ENCODE results near the gene NRF1.
"Not testable (repeated sequence)": the region's sequence is repeated elsewhere in the genome, so short reads cannot be mapped to it uniquely, and the experiment has no call there.

Gene NRF1

GRCh38 chr7:129646369-129647021 is 35.0 kb downstream of the NRF1 start:
- H3K4me3 ChIP-seq (ENCODE audit: low read depth, low read length) = no peak overlapping the region
- ChIA-PET POLR2A (no interaction called here), CTCF (interaction anchor here (0.9 to 4.2 kb wide), 14 partner anchors 9 to 483 kb away, joined by 3 to 42 read pairs (median 8); partner anchors contain the start of gene STRIP2)
- DNase-seq (ENCODE audit: low read depth, low spot score) = no peak
- TF ChIP-seq CTCF (IDR thresholded peaks at IDR 0.05; ENCODE audit: insufficient read depth, low read length, missing control alignments) = no peak

DNA sequence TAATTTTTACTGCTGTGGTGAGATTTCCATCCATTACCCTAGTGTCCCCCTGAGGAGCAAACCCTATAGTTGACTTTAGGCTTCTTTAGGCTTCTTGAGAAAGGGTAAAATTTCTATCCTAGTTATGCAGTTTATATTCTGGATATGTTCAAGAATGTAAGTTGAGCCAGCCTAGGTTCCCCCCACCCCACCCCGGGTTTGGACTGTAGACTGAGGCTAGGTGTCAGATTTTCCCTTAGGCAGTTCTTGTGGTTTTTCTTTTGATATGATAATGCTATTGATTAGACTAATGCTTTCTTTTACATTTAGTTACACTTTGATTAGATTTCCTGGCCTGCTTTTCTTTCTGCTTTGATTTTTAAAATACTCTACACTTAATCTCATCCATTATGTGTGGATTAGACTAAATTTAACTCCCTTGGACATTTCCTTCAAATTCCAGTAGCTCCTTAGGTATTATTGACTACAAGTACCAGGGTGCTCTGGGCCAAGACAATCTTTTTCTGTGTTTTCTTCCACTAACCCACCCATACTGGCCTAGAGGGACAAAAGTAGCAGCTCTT is 37.7 kb downstream of the NRF1 start:
- ChIA-PET POLR2A (no interaction called here), CTCF (interaction anchor here (0.7 to 4.2 kb wide), 11 partner anchors 9 to 363 kb away, joined by 3 to 42 read pairs (median 4); no protein-coding TSS in a partner anchor)
- TF ChIP-seq CTCF (IDR thresholded peaks at IDR 0.05; ENCODE audit: insufficient read depth, low read length, missing control alignments) = no peak
- no peak overlapping the region for H3K4me3 ChIP-seq (ENCODE audit: low read depth, low read length)
- no peak for DNase-seq (ENCODE audit: low read depth, low spot score)

DNA sequence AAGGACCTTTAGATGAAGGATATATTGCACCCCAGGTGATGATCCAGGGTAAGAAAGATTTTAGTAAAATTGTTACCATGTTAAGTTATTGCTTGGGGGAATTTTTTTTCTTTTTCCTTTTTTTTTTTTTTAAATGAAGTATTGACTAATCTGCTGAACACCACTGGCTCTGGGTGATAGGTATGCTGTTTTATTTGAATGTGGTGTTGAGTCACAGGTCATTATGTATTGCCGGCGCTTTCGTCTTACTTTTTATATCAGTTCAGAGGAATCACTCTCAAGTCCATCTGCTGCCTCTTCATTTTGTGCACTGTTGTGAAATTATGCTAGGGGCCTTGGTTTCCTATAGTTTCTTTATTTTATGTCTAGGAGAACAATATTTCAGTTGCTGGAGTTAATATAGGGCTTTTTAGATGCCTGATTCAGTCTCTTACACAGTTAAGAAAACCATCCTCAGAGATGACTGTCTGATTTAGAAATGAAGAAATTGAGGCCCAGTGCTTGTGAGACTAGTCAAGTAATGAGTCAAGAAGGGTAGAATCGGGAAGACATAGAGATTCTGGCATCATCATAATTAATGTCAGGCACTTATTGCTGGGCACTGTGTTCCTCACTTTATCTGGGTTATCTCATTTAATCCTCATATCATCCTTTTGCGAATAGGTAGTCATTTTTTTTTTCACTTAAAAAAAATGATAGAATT is 38.7 kb downstream of the NRF1 start:
- no peak for DNase-seq (ENCODE audit: low read depth, low spot score)
- no peak overlapping the region for H3K4me3 ChIP-seq (ENCODE audit: low read depth, low read length)
- POLR2A ChIA-PET = no interaction called here
- no peak for TF ChIP-seq CTCF (IDR thresholded peaks at IDR 0.05; ENCODE audit: insufficient read depth, low read length, missing control alignments)
- CTCF ChIA-PET = interaction anchor here (1.0 to 2.0 kb wide), 9 partner anchors 9 to 274 kb away, joined by 3 to 6 read pairs (median 4); no protein-coding TSS in a partner anchor

GRCh38 chr7:129652914-129653313 is 41.4 kb downstream of the NRF1 start:
- POLR2A ChIA-PET = no interaction called here
- TF ChIP-seq CTCF (IDR thresholded peaks at IDR 0.05; ENCODE audit: insufficient read depth, low read length, missing control alignments) = no peak
- H3K4me3 ChIP-seq (ENCODE audit: low read depth, low read length) = no peak overlapping the region
- CTCF ChIA-PET = interaction anchor here (1.3 kb wide), 1 partner anchor 16 kb away, joined by 3 read pairs; no protein-coding TSS in a partner anchor
- no peak for DNase-seq (ENCODE audit: low read depth, low spot score)

DNA sequence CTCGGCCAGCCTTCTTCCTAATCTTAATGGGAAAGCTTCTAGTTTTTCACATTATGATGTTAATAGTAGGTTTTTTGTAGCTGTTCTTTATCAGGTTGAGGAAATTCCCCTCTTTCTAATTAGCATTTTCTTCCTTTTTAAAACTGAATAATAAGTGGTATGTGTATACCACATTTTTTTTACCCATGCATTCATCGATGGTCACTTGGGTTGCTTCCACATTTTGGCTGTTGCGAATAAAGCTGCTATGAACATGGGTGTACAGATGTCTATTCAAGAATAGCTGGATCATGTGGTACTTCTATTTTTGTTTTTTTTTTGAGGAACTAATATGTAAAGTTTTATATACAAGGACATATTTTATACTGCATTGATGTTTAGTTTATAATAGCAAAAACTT is 44.3 kb downstream of the NRF1 start:
- DNase-seq (ENCODE audit: low read depth, low spot score) = no peak
- no peak overlapping the region for H3K4me3 ChIP-seq (ENCODE audit: low read depth, low read length)
- ChIA-PET POLR2A (interaction anchor here (0.7 kb wide), 1 partner anchor 168 kb away, joined by 3 read pairs; no protein-coding TSS in a partner anchor), CTCF (interaction anchor here (1.0 to 2.3 kb wide), 7 partner anchors 8 to 355 kb away, joined by 4 to 15 read pairs (median 5); no protein-coding TSS in a partner anchor)
- no peak for TF ChIP-seq CTCF (IDR thresholded peaks at IDR 0.05; ENCODE audit: insufficient read depth, low read length, missing control alignments)

- no peak overlapping the region for H3K4me3 ChIP-seq (ENCODE audit: low read depth, low read length)
- POLR2A ChIA-PET = no interaction called here
- no peak for DNase-seq (ENCODE audit: low read depth, low spot score)
- no peak for TF ChIP-seq CTCF (IDR thresholded peaks at IDR 0.05; ENCODE audit: insufficient read depth, low read length, missing control alignments)
- CTCF ChIA-PET = interaction anchor here (2.3 to 3.1 kb wide), 4 partner anchors 13 to 353 kb away, joined by 12 to 22 read pairs (median 18); no protein-coding TSS in a partner anchor
These were observed 45.8 kb downstream of the NRF1 start for GRCh38 chr7:129657363-129657762.

- POLR2A ChIA-PET; H3K4me3 ChIP-seq (ENCODE audit: low read depth, low read length): not testable (repeated sequence)
- CTCF ChIA-PET = interaction anchor here (1.1 to 3.1 kb wide), 7 partner anchors 11 to 351 kb away, joined by 3 to 22 read pairs (median 4); no protein-coding TSS in a partner anchor
These were observed 48.4 kb downstream of the NRF1 start for GRCh38 chr7:129659907-129660306.

More at GRCh38 chr7:129659907-129660306, 48.4 kb downstream of the NRF1 start:
- DNase-seq (ENCODE audit: low read depth, low spot score) = not testable (repeated sequence)

Data from AG04449 (cell line).